ENCODE data around the gene DCDC2C. TPM values are rescaled to one million over a fixed set of nuclear protein-coding genes. Genes with fewer than 3 reads are reported as not detected.

DCDC2C gene
- total RNA-seq, 4 donors from 2014 or later: 0.19 to 4.0 TPM; not detected in 2

GRCh38 chr2:3689998-3690748, 13.2 kb upstream of the DCDC2C start:
- Histone ChIP-seq H3K27me3 (peaks cover 20% of the 10 kb centered on the region), H3K27ac (no peak overlapping the region), H3K4me3 (no peak overlapping the region), H3K4me1 (no peaks in the 10 kb centered on the region), H3K36me3 (no peaks in the 10 kb centered on the region), H3K9me3 (peaks cover 0 to 6% (median 0%) of the 10 kb centered on the region in 3 donors)
- no peak for TF ChIP-seq POLR2AphosphoS5 (IDR thresholded peaks at IDR 0.05)
- TF ChIP-seq POLR2A (IDR thresholded peaks at IDR 0.05): no peak
- TF ChIP-seq CTCF (IDR thresholded peaks at IDR 0.05): no peak
- TF ChIP-seq EP300 (IDR thresholded peaks at IDR 0.05): no peak
- ATAC-seq: no peak

GRCh38 chr2:3692375-3692774, 11.0 kb upstream of the DCDC2C start:
- Histone ChIP-seq H3K4me1 (no peaks in the 10 kb centered on the region), H3K27me3 (peaks cover 20% of the 10 kb centered on the region), H3K4me3 (no peak overlapping the region), H3K36me3 (no peaks in the 10 kb centered on the region), H3K9me3 (peaks cover 0 to 6% (median 0%) of the 10 kb centered on the region in 3 donors), H3K27ac (no peak overlapping the region)
- TF ChIP-seq CTCF (IDR thresholded peaks at IDR 0.05): peak in 1 of 4 experiments; percentile 36
- TF ChIP-seq POLR2AphosphoS5 (IDR thresholded peaks at IDR 0.05): no peak
- no peak for ATAC-seq

GRCh38 chr2:3696545-3696944, 6.8 kb upstream of the DCDC2C start:
- WGBS, 2 donors (ENCODE audit: low coverage in 1 of 2): 77 to 80% methylated on average over 2 to 3 of the region's 3 CpGs
- no peaks in the 10 kb centered on the region for H3K36me3 ChIP-seq
- H3K27ac ChIP-seq: no peak overlapping the region
- ATAC-seq: no peak
- TF ChIP-seq EP300 (IDR thresholded peaks at IDR 0.05) (no peak), CTCF (IDR thresholded peaks at IDR 0.05) (no peak), POLR2A (IDR thresholded peaks at IDR 0.05) (no peak), POLR2AphosphoS5 (IDR thresholded peaks at IDR 0.05) (no peak)
- no peaks in the 10 kb centered on the region for H3K4me1 ChIP-seq
- no peaks in the 10 kb centered on the region for H3K9me3 ChIP-seq
- H3K4me3 ChIP-seq: no peak overlapping the region
- peaks cover 20% of the 10 kb centered on the region for H3K27me3 ChIP-seq

- Histone ChIP-seq H3K9me3 (no peaks in the 10 kb centered on the region), H3K4me1 (peaks cover 0 to 16% (median 3%) of the 10 kb centered on the region in 3 donors), H3K27me3 (peaks cover 40% of the 10 kb centered on the region), H3K27ac (no peak overlapping the region), H3K36me3 (no peaks in the 10 kb centered on the region), H3K4me3 (no peak overlapping the region)
- 83 to 85% methylated on average over 4 to 5 of the region's 5 CpGs for WGBS, 2 donors (ENCODE audit: low coverage in 1 of 2)
- TF ChIP-seq EP300 (IDR thresholded peaks at IDR 0.05) (no peak), POLR2A (IDR thresholded peaks at IDR 0.05) (no peak), POLR2AphosphoS5 (IDR thresholded peaks at IDR 0.05) (no peak), CTCF (IDR thresholded peaks at IDR 0.05) (no peak)
- no peak for ATAC-seq
Observed at GRCh38 chr2:3701071-3701470, 2.3 kb upstream of the DCDC2C start.

GRCh38 chr2:3703757-3704355, 481 bp downstream of the DCDC2C start:
- Histone ChIP-seq H3K9me3 (no peaks in the 10 kb centered on the region), H3K4me3 (peak overlapping the region in 1 of 2 donors; percentile 23), H3K4me1 (peaks cover 0 to 16% (median 3%) of the 10 kb centered on the region in 3 donors), H3K27ac (no peak overlapping the region), H3K36me3 (no peaks in the 10 kb centered on the region), H3K27me3 (peaks cover 53% of the 10 kb centered on the region)
- WGBS, 2 donors (ENCODE audit: low coverage in 1 of 2): no CpG with 5 or more reads among the region's 73 CpGs
- ATAC-seq: peak; percentile 39
- TF ChIP-seq POLR2A (IDR thresholded peaks at IDR 0.05): no peak
- TF ChIP-seq EP300 (IDR thresholded peaks at IDR 0.05): no peak
- TF ChIP-seq CTCF (IDR thresholded peaks at IDR 0.05): no peak
- no peak for TF ChIP-seq POLR2AphosphoS5 (IDR thresholded peaks at IDR 0.05)
